HG03354 (cell line): Measurements from ENCODE around the gene TEX11.
"Not testable (repeated sequence)": the region's sequence is repeated elsewhere in the genome, so short reads cannot be mapped to it uniquely, and the experiment has no call there.

Experiments used
- ATAC-seq: cut with Tn5 transposase; IDR thresholded peaks from one replicate; pipeline ENCODE4 v1.9.1; 2021; ENCODE audit warnings: mild to moderate bottlenecking; ENCODE audit not compliant: unreplicated experiment, poor library complexity, severe bottlenecking

Gene TEX11

DNA sequence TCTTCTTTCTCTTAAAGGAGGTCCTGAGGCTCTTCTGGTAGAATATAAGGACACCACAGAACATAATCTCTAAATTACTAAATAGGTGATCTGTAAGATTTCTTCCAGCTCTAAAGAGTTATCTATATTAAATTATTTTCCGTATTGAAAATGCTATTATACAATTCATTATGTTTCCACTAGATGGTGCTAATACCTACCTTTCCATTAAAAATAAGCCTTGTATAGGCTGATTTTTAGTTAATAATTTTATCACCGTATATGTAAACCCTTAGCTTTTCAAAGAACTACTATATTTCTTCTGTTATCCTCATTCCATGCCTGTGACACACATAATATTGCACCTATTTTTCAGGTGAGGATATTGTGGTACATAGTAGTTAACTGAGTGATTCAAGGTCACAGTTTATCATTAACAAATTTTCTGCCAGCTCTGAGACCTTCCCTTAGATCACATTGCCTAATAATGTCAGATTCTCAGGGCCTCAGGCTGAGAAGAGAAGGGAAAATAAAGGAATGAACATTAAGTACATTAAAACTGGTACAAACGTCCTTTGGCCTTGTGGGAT, 138.8 kb downstream of the TEX11 start:
- no peak for ATAC-seq

DNA sequence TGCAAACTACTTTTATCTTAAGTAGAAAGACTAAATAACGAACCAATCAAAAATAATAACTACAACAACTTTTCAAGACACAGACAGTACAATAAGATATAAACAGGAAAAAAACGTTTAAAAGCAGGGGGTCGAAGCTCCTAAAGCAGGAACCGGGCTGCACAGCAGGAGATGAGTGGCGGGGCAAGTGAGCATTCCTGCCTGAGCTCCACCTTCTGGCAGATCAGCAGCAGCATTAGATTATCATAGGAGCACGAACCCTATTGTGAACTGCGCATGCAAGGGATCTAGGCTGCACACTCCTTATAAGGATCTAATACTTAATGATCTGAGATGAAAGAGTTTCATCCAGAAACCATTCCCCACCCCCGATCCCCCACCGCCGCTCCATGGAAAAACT, 146.2 kb downstream of the TEX11 start:
- no peak for ATAC-seq

DNA sequence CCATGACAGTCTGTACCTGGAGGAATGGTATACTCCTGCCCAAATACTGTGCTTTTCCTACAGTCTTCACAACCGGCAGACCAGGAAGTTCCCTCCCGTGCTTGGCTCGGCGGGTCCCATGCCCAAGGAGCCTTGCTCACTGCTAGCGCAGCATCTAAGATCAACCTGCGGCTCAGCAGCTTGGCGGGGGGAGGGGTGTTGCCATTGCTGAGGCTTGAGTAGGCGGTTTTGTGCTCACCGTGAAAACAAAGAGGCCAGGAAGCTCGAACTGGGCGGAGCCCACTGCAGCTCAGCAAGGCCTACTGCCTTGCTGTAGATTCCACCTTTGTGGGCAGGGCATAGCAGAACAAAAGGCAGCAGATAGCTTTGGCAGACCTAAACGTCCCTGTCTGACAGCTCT, 152.7 kb downstream of the TEX11 start:
- ATAC-seq: no peak

DNA sequence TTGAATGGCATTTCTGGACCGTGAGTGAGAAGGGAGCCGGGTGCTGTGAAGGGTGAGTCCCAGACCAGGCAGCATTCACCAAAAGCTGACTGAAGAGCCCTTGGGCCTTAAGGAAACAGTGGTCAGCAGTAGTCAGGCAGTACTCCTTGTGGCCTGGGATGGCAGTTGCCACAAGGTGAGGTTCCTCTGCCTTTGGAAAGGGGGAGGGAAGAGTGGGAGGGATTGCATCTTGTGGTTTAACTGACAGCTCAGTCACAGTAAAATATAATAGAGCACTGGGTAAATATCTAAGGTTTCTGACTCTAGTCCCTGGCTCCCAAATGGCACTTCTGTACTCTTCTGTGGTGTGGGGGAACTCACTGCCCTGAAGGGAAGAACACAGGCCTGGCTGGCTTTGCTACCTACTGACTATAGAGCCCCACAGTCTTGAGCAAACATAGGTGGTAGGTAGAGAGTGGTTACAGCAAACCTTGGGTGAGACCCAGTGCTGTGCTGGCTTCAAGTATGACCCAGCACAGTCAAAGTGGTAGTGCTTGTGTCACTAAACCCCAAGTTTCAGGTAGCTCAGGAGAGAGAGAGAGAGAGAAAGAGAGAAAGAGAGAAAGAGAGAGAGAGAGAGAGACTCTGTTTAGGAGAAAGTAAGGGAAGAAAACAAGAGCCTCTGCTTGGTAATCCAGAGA, 154.2 kb downstream of the TEX11 start:
- ATAC-seq: no peak

DNA sequence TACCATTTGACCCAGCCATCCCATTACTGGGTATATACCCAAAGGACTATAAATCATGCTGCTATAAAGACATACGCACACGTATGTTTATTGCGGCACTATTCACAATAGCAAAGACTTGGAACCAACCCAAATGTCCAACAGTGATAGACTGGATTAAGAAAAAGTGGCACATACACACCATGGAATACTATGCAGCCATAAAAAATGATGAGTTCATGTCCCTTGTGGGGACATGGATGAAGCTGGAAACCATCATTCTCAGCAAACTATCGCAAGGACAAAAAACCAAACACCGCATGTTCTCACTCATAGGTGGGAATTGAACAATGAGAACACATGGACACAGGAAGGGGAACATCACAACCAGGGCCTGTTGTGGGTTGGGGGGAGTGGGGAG, 174.7 kb downstream of the TEX11 start:
- ATAC-seq: not testable (repeated sequence)

DNA sequence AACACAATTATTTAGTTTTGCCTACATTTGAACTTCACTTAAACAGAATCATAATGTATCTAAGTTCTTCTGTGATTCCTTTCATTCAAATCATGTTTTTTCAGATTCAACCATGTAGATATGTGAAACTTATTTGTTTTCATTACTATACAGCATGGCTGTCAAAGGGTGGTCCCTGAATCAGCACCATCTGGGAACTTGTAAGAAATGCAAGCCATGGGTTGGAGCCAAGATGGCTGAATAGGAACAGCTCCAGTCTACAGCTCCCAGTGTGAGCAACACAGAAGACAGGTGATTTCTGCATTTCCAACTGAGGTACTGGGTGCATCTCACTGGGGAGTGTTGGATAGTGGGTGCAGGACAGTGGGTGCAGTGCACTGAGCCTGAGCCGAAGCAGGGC, 180.6 kb downstream of the TEX11 start:
- not testable (repeated sequence) for ATAC-seq

DNA sequence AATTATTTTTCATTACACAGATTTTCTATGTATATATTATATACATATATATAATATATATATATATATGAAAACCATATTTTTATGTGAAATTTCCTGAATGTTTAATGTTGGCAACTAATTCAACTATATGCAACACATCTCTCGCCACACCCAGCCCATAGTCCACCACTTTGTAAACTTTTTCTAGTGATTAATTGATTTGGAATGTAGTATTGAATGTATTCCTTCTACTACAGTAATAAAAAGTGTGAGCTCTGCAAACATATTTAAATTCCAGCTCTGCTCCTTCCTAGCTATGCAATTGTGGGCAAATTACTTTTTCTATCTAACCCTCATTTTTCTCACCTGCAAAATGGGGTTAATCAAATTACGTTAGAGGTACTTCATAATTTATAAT, 187.8 kb downstream of the TEX11 start:
- ATAC-seq: no peak

DNA sequence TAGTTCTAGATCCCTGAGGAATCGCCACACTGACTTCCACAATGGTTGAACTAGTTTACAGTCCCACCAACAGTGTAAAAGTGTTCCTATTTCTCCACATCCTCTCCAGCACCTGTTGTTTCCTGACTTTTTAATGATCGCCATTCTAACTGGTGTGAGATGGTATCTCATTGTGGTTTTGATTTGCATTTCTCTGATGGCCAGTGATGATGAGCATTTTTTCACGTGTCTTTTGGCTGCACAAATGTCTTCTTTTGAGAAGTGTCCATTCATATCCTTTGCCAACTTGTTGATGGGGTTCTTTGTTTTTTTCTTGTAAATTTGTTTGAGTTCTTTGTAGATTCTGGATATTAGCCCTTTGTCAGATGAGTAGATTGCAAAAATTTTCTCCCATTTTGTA, 197.2 kb downstream of the TEX11 start:
- ATAC-seq: not testable (repeated sequence)

DNA sequence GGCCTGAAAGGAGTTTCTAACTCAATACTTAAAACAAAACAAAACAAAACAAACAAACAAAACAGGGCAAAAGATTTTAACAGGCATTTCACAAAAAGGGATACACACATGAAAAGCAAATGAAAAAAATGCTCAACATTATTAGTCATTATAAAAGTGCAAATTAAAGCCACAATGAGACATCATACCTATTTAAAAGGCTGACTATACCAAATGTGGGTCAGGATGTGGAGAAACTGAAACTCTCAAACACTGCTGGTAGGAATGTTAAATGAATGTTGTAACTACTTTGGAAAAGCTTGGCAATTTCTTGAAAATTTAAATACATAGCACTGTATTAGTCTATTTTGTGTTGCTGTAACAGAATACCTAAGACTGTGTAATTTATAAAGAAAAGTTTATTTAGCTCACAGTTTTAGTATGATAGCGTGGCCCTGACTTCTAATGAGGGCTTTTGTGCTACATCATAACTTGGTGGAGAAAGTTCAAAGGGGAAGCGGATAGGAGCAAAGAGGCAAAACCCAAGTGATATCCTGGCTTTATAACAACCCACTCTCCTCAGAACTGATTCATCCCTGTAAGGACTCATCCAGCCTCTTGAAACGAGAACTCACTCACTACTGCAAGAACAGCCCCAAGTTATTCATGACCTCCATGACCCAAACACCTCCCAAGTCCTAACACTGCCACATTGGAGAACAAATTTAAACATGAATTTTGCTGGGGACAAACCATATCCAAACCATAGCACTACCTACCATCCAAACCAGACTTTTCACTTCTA, 214.0 kb downstream of the TEX11 start:
- no peak for ATAC-seq

DNA sequence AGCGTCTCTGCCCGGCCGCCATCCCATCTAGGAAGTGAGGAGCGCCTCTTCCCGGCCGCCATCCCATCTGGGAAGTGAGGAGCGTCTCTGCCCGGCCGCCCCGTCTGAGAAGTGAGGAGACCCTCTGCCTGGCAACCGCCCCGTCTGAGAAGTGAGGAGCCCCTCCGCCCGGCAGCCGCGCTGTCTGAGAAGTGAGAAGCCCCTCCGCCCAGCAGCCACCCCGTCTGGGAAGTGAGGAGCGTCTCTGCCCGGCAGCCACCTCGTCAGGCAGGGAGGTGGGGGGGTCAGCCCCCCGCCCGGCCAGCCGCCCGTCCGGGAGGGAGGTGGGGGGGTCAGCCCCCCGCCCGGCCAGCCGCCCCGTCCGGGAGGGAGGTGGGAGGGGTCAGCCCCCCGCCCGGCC, 229.1 kb downstream of the TEX11 start:
- not testable (repeated sequence) for ATAC-seq

DNA sequence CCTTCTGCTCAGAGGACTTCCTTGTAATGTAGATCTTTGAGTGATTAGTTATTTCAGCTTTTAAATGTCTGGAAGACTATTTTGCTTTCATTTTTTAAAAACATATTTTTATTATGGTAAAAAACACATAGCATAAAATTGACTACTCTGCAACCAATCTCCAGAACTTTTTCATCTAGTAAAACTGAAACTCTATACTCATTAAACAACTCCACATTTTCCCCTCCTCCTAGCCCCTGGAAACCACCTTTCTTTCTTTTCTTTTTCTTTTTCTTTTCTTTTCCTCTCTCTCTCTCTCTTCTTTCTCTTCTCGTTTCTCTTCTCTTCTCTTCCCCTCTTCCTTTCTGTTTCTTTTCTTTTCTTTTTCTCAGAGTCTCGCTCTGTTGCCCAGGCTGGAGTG, 233.2 kb downstream of the TEX11 start:
- ATAC-seq: no peak

DNA sequence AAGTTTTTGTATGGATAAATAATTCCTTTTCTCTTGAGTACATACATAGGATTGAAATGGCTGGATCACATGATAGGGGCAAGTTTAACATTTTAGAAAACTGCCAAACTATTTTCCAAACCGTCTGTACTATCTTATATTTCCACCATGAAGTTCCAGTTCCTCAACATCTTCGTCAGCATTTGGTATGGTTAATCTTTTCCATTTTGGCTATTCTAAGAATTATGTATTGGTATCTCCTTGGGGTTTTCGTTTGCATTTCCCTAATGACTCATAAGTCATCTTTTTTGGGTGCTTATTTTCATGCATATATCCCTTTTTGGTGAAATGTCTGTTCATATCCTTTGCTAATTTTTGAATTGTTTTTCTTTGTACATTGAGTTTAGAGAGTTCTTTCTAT, 236.2 kb downstream of the TEX11 start:
- no peak for ATAC-seq

DNA sequence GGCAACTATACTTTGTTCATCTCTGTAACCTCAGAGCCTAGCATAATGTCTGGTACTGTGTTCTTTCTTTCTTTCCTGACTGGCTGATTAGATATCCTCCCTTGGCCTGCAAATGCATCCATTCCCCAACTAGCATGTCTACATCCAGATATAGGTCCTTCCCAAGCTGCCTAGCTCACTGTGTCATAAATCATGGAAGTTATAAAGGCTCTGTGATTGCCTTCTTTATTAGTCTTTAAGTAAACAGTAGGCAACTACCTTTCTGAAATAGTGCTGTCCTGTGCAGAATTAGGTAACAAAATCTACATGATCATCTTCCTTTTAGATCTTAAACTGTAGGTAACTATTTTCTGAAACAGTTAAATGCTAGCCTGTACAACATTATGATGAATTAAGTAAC, 239.4 kb downstream of the TEX11 start:
- no peak for ATAC-seq

DNA sequence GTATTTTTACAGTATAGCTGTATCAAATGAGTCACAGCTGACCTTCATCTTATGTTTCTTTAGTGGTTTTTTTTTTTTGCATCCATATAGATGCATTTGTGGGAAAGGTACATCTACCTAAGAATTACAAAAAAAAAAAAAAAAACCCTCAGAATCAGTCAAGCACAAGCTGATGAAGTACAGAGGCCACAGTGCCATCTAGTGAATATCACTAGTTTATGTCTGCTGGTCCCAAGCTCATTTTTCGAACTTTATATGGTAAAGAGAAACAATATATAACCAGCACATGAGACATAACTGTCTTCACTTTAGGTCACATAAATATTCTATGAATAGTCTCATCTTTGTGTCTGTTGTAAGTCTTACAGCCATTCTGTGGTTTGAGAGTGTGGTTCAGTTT, 243.8 kb downstream of the TEX11 start:
- no peak for ATAC-seq

DNA sequence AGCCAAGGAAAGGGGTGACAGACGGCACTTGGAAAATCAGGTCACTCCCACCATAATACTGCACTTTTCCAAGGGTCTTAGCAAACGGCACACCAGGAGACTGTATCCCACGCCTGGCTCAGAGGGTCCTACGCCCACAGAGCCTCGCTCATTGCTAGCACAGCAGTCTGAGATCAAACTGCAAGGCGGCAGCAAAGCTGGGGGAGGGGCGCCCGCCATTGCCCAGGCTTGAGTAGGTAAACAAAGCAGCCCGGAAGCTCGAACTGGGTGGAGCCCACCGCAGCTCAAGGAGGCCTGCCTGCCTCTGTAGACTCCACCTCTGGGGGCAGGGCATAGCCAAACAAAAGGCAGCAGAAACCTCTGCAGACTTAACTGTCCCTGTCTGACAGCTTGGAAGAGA, 247.4 kb downstream of the TEX11 start:
- ATAC-seq: not testable (repeated sequence)

DNA sequence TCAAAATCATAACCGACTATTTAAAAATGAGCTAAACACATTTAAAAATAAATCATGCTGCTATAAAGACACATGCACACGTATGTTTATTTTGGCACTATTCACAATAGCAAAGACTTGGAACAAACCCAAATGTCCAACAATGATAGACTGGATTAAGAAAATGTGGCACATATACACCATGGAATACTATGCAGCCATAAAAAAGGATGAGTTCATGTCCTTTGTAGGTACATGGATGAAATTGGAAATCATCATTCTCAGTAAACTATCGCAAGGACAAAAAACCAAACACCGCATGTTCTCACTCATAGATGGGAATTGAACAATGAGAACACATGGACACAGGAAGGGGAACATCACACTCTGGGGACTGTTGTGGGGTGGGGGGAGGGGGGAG, 251.0 kb downstream of the TEX11 start:
- ATAC-seq: not testable (repeated sequence)

DNA sequence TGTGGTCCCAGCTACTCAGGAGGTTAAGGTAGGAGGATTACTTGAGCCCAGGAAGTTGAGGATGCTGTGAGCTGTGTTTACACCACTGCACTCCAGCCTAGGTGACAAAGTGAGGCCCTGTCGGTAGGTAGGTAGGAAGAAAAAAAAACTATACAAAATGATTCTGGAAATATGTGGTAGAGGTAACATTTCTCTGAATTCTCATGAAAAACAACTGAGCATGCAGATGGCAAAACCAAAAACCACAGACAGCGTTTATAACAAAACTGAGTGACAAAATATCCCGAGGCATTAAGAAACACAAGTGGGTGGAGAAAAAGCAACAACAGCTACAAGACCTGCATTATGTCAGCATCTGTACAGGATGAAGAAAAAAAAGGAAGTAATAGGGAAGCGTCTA, 252.2 kb downstream of the TEX11 start:
- no peak for ATAC-seq

DNA sequence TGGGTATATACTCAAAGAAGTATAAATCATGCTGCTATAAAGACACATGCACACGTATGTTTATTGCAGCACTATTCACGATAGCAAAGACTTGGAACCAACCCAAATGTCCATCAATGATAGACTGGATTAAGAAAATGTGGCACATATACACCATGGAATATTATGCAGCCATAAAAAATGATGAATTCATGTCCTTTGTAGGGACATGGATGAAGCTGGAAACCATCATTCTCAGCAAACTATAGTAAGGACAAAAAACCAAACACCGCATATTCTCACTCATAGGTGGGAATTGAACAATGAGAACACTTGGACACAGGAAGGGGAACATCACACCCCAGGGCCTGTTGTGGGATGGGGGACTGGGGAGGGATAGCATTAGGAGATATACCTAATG, 260.6 kb downstream of the TEX11 start:
- ATAC-seq: not testable (repeated sequence)

DNA sequence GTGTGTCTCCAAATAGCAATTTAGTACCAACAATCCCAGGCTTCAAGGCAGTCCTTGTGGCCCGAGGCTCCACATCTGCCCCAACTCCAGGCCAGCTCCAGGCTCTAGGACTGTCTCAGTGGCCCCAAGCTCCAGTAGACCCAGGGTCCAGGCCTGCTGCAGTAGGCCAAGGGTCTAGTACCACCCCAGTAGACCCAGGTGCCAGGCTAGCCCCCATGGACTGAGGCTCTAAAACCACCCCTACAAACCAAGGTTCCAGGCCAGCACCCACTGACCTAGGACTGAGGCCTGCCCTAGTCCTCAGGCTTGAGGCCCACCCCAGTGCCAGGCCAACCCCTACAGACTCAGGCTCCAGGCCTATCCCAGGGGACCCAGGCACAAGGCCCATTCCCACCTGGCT, 272.3 kb downstream of the TEX11 start:
- ATAC-seq: no peak

DNA sequence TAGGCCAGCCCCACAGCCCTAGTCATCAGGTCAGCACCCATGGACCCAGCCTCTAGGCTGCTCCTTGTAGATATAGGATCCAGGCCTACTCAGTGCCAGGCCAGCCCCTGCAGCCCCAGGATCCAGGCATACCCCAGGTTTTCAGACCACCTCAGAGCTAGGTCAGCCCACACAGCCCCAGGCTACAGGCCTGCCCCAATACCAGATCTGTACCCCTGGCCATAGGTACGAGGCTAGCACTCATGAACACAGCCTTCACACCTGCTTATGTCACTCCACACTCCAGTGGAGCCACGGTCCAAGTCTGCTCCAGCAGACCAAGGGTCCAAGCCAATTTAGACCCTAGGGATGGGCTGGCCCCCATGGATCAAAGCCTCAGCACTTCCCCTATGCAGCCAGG, 272.8 kb downstream of the TEX11 start:
- ATAC-seq: no peak

DNA sequence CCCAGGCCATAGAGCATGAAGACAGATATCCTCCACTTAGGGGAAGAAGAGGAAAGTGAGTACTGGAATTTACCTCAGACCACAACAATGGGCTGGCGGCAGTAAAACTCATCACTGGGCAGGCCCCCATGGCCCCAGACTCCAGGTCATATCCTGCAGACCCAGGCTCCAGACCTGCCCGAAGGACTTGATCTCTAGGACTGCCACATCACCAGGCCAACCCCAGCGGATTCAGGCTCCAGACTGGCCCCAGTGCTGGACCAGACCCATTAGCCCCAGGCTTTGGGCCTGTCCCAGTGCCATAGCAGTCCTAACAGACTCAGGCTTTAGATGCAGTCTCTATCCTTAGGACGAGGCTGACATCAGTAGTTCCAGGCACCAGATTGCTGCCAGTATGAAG, 273.3 kb downstream of the TEX11 start:
- ATAC-seq: no peak
